H9 (cell line): ENCODE results near the gene MRPL55. TPM values are rescaled to one million over a fixed set of nuclear protein-coding genes. Genes with fewer than 3 reads are reported as not detected.

ENCODE experiments used
- DNase-seq: peaks from one replicate; pipeline ENCODE4 v3.0.0-alpha.2; 2017
- H2AFZ ChIP-seq: one replicate; pipeline ENCODE4 v1.6.1; 2013; ENCODE audit warnings: mild to moderate bottlenecking, low read length, control low read depth, moderate library complexity
- H2AK5ac ChIP-seq: 2 replicates; pipeline ENCODE4 v1.6.1; 2013; ENCODE audit warnings: low read length, control low read depth, mixed read lengths; ENCODE audit not compliant: insufficient read length
- H2BK120ac ChIP-seq: one replicate; pipeline ENCODE4 v1.6.1; 2013; ENCODE audit warnings: low read depth, mild to moderate bottlenecking, low read length, control low read depth, inconsistent platforms; ENCODE audit not compliant: poor library complexity, severe bottlenecking
- H2BK12ac ChIP-seq: 2 replicates; pipeline ENCODE4 v1.6.1; 2013; ENCODE audit warnings: low read length, control low read depth, mixed read lengths, low read depth; ENCODE audit not compliant: insufficient read length
- H2BK15ac ChIP-seq: 2 replicates; pipeline ENCODE4 v1.6.1; 2013; ENCODE audit warnings: low read depth, low read length, control low read depth
- H2BK20ac ChIP-seq: one replicate; pipeline ENCODE4 v1.6.1; 2013; ENCODE audit warnings: low read depth, mild to moderate bottlenecking, low read length, control low read depth, inconsistent platforms; ENCODE audit not compliant: poor library complexity, severe bottlenecking
- H2BK5ac ChIP-seq: 2 replicates; pipeline ENCODE4 v1.6.1; 2013; ENCODE audit warnings: low read length, control low read depth, mixed read lengths; ENCODE audit not compliant: insufficient read length
- H3K14ac ChIP-seq: 2 replicates; pipeline ENCODE4 v1.6.1; 2013; ENCODE audit warnings: low read length, control low read depth; ENCODE audit not compliant: insufficient read depth
- H3K18ac ChIP-seq: 2 replicates; pipeline ENCODE4 v1.6.1; 2013; ENCODE audit warnings: low read depth, mild to moderate bottlenecking, mixed read lengths, low read length, control low read depth; ENCODE audit not compliant: insufficient read length
- H3K23ac ChIP-seq: 2 replicates; pipeline ENCODE4 v1.6.1; 2013; ENCODE audit warnings: low read length, control low read depth, mixed read lengths, low read depth; ENCODE audit not compliant: insufficient read length
- H3K23me2 ChIP-seq: 2 replicates; pipeline ENCODE4 v1.6.1; 2013; ENCODE audit warnings: low read depth, mild to moderate bottlenecking, mixed read lengths, low read length, control low read depth; ENCODE audit not compliant: insufficient read length, poor library complexity, severe bottlenecking
- H3K27ac ChIP-seq: 2 replicates; pipeline ENCODE4 v1.5.1; 2013; ENCODE audit warnings: low read length, control low read depth, mixed read lengths, low read depth; ENCODE audit not compliant: insufficient read length
- H3K27me3 ChIP-seq: 2 replicates; pipeline ENCODE4 v1.6.1; 2013; ENCODE audit warnings: low read length, control low read depth, inconsistent platforms; ENCODE audit not compliant: insufficient read depth
- H3K4ac ChIP-seq: 2 replicates; pipeline ENCODE4 v1.6.1; 2013; ENCODE audit warnings: low read depth, mild to moderate bottlenecking, control low read depth, inconsistent platforms, low read length, moderate library complexity
- H3K4me1 ChIP-seq: 2 replicates; pipeline ENCODE4 v1.6.1; 2013; ENCODE audit warnings: low read length, control low read depth, inconsistent platforms; ENCODE audit not compliant: insufficient read depth
- H3K4me2 ChIP-seq: 2 replicates; pipeline ENCODE4 v1.6.1; 2013; ENCODE audit warnings: low read length, control low read depth, mixed read lengths; ENCODE audit not compliant: insufficient read length, insufficient read depth
- H3K56ac ChIP-seq: 2 replicates; pipeline ENCODE4 v1.6.1; 2013; ENCODE audit warnings: low read depth, mild to moderate bottlenecking, mixed read lengths, low read length, control low read depth; ENCODE audit not compliant: insufficient read length
- H3K79me1 ChIP-seq: 2 replicates; pipeline ENCODE4 v1.6.1; 2013; ENCODE audit warnings: low read depth, mild to moderate bottlenecking, moderate library complexity, low read length, control low read depth, inconsistent platforms; ENCODE audit not compliant: insufficient read depth, poor library complexity, severe bottlenecking
- H3K79me2 ChIP-seq: 2 replicates; pipeline ENCODE4 v1.6.1; 2013; ENCODE audit warnings: low read length, control low read depth, inconsistent platforms; ENCODE audit not compliant: insufficient read depth
- H3K9ac ChIP-seq: 2 replicates; pipeline ENCODE4 v1.6.1; 2013; ENCODE audit warnings: low read length, control low read depth, mixed read lengths; ENCODE audit not compliant: insufficient read length; ENCODE audit errors: extremely low read depth
- H3K9me3 ChIP-seq: one replicate; pipeline ENCODE4 v1.6.1; 2013; ENCODE audit warnings: low read depth, low read length, inconsistent platforms; ENCODE audit not compliant: control insufficient read depth
- H3T11ph ChIP-seq: one replicate; pipeline ENCODE4 v1.6.1; 2013; ENCODE audit warnings: mild to moderate bottlenecking, low read length, control low read depth, inconsistent platforms
- H4K20me1 ChIP-seq: one replicate; pipeline ENCODE4 v1.6.1; 2013; ENCODE audit not compliant: control insufficient read depth, insufficient read length, insufficient read depth
- H4K5ac ChIP-seq: 2 replicates; pipeline ENCODE4 v1.6.1; 2013; ENCODE audit warnings: low read depth, mild to moderate bottlenecking, mixed read lengths, low read length, control low read depth; ENCODE audit not compliant: insufficient read length
- H4K8ac ChIP-seq: replicated peaks from 2 replicates; pipeline ENCODE4 v1.6.1; 2013; ENCODE audit warnings: low read length, control low read depth, mixed read lengths, low read depth; ENCODE audit not compliant: insufficient read length
- H4K91ac ChIP-seq: 2 replicates; pipeline ENCODE4 v1.6.1; 2013; ENCODE audit warnings: low read depth, mild to moderate bottlenecking, moderate library complexity, mixed read lengths, low read length, control low read depth; ENCODE audit not compliant: insufficient read length
- H3K27ac Mint-ChIP-seq, 3 experiments: 2 replicates in 2 of 3; 3 replicates in 1 of 3; pipeline ENCODE4 v1.8.0; 2020 to 2021; ENCODE audit warnings: mixed read lengths in 3 of 3, mild to moderate bottlenecking in 1 of 3, moderate library complexity in 1 of 3
- H3K27me3 Mint-ChIP-seq: 2 replicates; pipeline ENCODE4 v1.8.0; 2021; ENCODE audit warnings: low read depth, mild to moderate bottlenecking, moderate library complexity, mixed read lengths
- H3K36me3 Mint-ChIP-seq, 3 experiments: 2 replicates in 2 of 3; 3 replicates in 1 of 3; pipeline ENCODE4 v1.8.0; 2020 to 2021; ENCODE audit warnings: low read depth in 3 of 3, mixed read lengths in 3 of 3; ENCODE audit not compliant: insufficient read depth in 1 of 3
- H3K4me1 Mint-ChIP-seq, 2 experiments: 2 replicates each; pipeline ENCODE4 v1.8.0; 2020; ENCODE audit warnings: mixed read lengths in 2 of 2
- H3K4me3 Mint-ChIP-seq, 2 experiments: 2 replicates in 1 of 2; 3 replicates in 1 of 2; pipeline ENCODE4 v1.8.0; 2020 to 2021; ENCODE audit warnings: mild to moderate bottlenecking in 2 of 2, mixed read lengths in 2 of 2, moderate library complexity in 1 of 2
- H3K9me3 Mint-ChIP-seq, 2 experiments: 2 replicates in 1 of 2; 3 replicates in 1 of 2; pipeline ENCODE4 v1.8.0; 2020; ENCODE audit warnings: mild to moderate bottlenecking in 2 of 2, mixed read lengths in 2 of 2, moderate library complexity in 1 of 2
- CTCF ChIP-seq: fragments of 200-600 bp; sonication (generic); conservative IDR thresholded peaks from 3 replicates; pipeline ENCODE4 v1.8.0; 2021; ENCODE audit warnings: antibody characterized with exemption, mild to moderate bottlenecking
- WGBS: extraction: QIAGEN DNeasy Blood & Tissue Kit; methylation state at CpG from one replicate; pipeline ENCODE4 v1.1.7; 2013; ENCODE audit warnings: missing lambda C conversion rate, low lambda C conversion rate, mixed read lengths; ENCODE audit not compliant: insufficient read length; ENCODE audit errors: extremely low coverage; 5-methylcytosine and 5-hydroxymethylcytosine counted together
- total RNA-seq: library from RNA; stranded (reverse); gene quantifications from 2 replicates; pipeline ENCODE4 v1.2.1, GENCODE V29; 2021

The MRPL55 gene
- total RNA-seq, 1 experiment from 2014 or later, result 62.3 TPM

GRCh38 chr1:228149406-228150119 lies 40.5 kb upstream of the MRPL55 start, which contains the start of gene GJC2:
GJC2 (plus strand) TSS chr1:228149930; CDS start chr1:228157759, 7,829 bp downstream.
- Histone ChIP-seq H4K8ac (no peak within 1 kb of the TSS), H2BK15ac (no peak within 1 kb of the TSS), H3K4ac (no peak within 1 kb of the TSS), H3K4me1 (no peaks in the 10 kb centered on the region), H4K91ac (no peak within 1 kb of the TSS), H2BK5ac (no peak within 1 kb of the TSS), H3K79me1 (no peaks in the 10 kb centered on the region), H4K5ac (no peak within 1 kb of the TSS), H3K27me3 (no peaks in the 10 kb centered on the region), H3K56ac (no peak within 1 kb of the TSS), H3K14ac (peak within 1 kb of the TSS; percentile 60; the same call in 1 of the 2 replicates), H3T11ph (no peak within 1 kb of the TSS), H4K20me1 (no peaks in the 10 kb centered on the region), H2BK12ac (no peak within 1 kb of the TSS), H3K79me2 (no peaks in the 10 kb centered on the region), H2BK20ac (no peak within 1 kb of the TSS), H3K18ac (no peak within 1 kb of the TSS), H3K23ac (no peak within 1 kb of the TSS), H3K9ac (no peak within 1 kb of the TSS), H3K27ac (no peak within 1 kb of the TSS), H2BK120ac (no peak within 1 kb of the TSS), H2AFZ (no peak within 1 kb of the TSS), H3K9me3 (no peaks in the 10 kb centered on the region), H3K4me2 (no peak within 1 kb of the TSS), H2AK5ac (no peak within 1 kb of the TSS), H3K23me2 (no peaks in the 10 kb centered on the region)
- Mint-ChIP-seq H3K36me3 (no peaks in the 10 kb centered on the region), H3K27me3 (no peaks in the 10 kb centered on the region), H3K9me3 (no peaks in the 10 kb centered on the region), H3K4me1 (peaks cover 0 to 3% of the 10 kb centered on the region in 2 experiments; a peak in 2 of 4 replicates), H3K4me3 (no peak within 1 kb of the TSS), H3K27ac (no peak within 1 kb of the TSS)
- TF ChIP-seq CTCF, result no peak
- WGBS, result no CpG with 5 or more reads among the region's 17 CpGs
- peak; percentile 67 for DNase-seq
